ENCODE measurements around the gene PRSS53.

PRSS53 gene

DNA sequence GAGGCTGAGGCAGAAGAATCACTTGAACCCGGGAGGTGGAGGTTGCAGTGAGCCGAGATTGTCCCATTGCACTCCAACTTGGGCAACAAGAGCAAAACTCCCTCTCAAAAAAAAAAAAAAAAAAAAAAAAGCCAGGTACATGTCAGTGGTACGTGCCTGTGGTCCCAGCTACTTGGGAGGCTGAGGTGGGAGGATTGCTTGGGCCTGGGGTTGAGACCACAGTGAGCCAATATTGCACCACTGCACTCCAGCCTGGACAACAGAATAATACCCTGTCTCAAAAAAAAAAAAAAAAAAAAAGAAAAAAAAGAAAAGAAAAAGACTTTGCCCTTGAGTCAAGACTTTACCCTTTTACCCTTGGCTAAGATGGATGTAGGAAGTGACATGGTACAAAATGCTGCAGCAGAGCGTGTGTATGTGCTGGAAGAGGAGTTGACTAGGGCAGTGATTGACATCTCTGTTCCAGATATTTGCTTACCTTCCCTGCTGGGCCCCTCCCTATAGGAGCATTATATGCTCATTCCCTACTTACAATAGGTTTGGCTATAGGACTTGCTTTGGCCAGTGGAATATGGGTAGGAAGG is 44.8 kb downstream of the PRSS53 start:
- Histone ChIP-seq H3K4me1 (ENCODE audit: insufficient read depth, low read length, poor library complexity, severe bottlenecking) (no peaks in the 10 kb centered on the region), H3K9ac (ENCODE audit: low read depth, low read length, poor library complexity, severe bottlenecking) (no peak overlapping the region), H3K9me3 (ENCODE audit: insufficient read depth, low read depth, low read length) (no peaks in the 10 kb centered on the region), H3K9me2 (replicated peaks; ENCODE audit: low read depth, low read length) (no peaks in the 10 kb centered on the region), H3K79me2 (ENCODE audit: insufficient read depth, low read length) (no peaks in the 10 kb centered on the region), H3K36me3 (ENCODE audit: insufficient read depth, low read length) (no peaks in the 10 kb centered on the region), H3F3A (ENCODE audit: low read depth) (no peaks in the 10 kb centered on the region), H3K27me3 (ENCODE audit: insufficient read depth, low read length, poor library complexity, severe bottlenecking) (no peaks in the 10 kb centered on the region), H3K4me2 (ENCODE audit: low read depth, low read length, poor library complexity, severe bottlenecking) (no peak overlapping the region), H2AFZ (ENCODE audit: low read length) (no peak overlapping the region), H4K20me1 (ENCODE audit: insufficient read depth, low read length, poor library complexity, severe bottlenecking) (no peaks in the 10 kb centered on the region), H3K4me3 (ENCODE audit: low read length, poor library complexity, severe bottlenecking) (no peak overlapping the region)
- TF ChIP-seq EZH2phosphoT487 (IDR thresholded peaks at IDR 0.05; ENCODE audit: borderline replicate concordance), result no peak
- no peak for TF ChIP-seq CTCF (conservative IDR thresholded peaks at IDR 0.05; ENCODE audit: low read length)

DNA sequence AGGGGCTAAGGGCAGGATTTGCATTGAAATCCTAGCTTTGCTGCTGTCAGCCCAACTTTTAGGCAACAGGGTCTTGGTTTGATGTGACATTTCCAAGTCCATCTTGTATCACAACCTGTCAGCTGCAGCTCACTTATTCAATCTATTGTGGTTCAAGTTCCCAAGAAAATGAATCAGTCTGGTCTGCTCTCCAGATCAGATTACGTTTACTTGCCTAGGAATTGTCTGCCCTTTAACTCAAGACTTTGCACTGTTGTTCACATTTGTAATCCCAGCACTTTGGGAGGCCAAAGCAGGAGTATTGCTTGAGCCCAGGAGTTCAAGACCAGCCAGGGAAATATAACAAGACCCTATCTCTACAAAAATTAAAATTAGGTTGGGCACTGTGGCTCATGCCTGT is 45.4 kb downstream of the PRSS53 start:
- H3K9me3 ChIP-seq (ENCODE audit: insufficient read depth, low read depth, low read length), result no peaks in the 10 kb centered on the region
- no peaks in the 10 kb centered on the region for H3K4me1 ChIP-seq (ENCODE audit: insufficient read depth, low read length, poor library complexity, severe bottlenecking)
- no peaks in the 10 kb centered on the region for H3K27me3 ChIP-seq (ENCODE audit: insufficient read depth, low read length, poor library complexity, severe bottlenecking)
- no peak overlapping the region for H2AFZ ChIP-seq (ENCODE audit: low read length)
- no peaks in the 10 kb centered on the region for H3K79me2 ChIP-seq (ENCODE audit: insufficient read depth, low read length)
- H4K20me1 ChIP-seq (ENCODE audit: insufficient read depth, low read length, poor library complexity, severe bottlenecking), result no peaks in the 10 kb centered on the region
- TF ChIP-seq EZH2phosphoT487 (IDR thresholded peaks at IDR 0.05; ENCODE audit: borderline replicate concordance) (no peak), CTCF (conservative IDR thresholded peaks at IDR 0.05; ENCODE audit: low read length) (no peak)
- H3K9ac ChIP-seq (ENCODE audit: low read depth, low read length, poor library complexity, severe bottlenecking), result no peak overlapping the region
- H3K9me2 ChIP-seq (replicated peaks; ENCODE audit: low read depth, low read length), result no peaks in the 10 kb centered on the region
- no peak overlapping the region for H3K4me3 ChIP-seq (ENCODE audit: low read length, poor library complexity, severe bottlenecking)
- no peaks in the 10 kb centered on the region for H3K36me3 ChIP-seq (ENCODE audit: insufficient read depth, low read length)
- no peak overlapping the region for H3K4me2 ChIP-seq (ENCODE audit: low read depth, low read length, poor library complexity, severe bottlenecking)
- no peaks in the 10 kb centered on the region for H3F3A ChIP-seq (ENCODE audit: low read depth)

DNA sequence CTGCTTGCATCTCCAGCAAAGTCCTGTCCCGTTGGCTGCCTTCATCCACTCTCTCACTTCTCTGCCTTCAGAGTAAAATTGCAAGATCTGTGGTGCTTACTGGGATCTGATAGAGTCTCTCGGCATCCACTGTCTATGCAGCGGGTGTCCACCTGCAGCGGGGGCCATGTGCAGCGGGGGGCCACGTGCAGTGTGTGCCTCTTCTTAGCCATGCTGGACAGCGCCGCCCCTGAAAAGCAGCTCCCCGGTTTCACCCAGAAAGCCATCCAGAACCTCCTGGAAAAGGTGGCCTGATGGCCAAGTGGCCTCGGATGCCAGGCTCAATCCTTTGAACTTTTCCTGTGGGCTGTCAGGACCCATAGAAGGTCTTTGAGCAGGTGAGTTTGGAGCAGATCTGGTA is 45.9 kb downstream of the PRSS53 start:
- no peaks in the 10 kb centered on the region for H3K9me3 ChIP-seq (ENCODE audit: insufficient read depth, low read depth, low read length)
- H3K9ac ChIP-seq (ENCODE audit: low read depth, low read length, poor library complexity, severe bottlenecking), result no peak overlapping the region
- no peaks in the 10 kb centered on the region for H3K27me3 ChIP-seq (ENCODE audit: insufficient read depth, low read length, poor library complexity, severe bottlenecking)
- no peaks in the 10 kb centered on the region for H3K9me2 ChIP-seq (replicated peaks; ENCODE audit: low read depth, low read length)
- no peaks in the 10 kb centered on the region for H3K36me3 ChIP-seq (ENCODE audit: insufficient read depth, low read length)
- H3K4me3 ChIP-seq (ENCODE audit: low read length, poor library complexity, severe bottlenecking), result no peak overlapping the region
- no peak overlapping the region for H2AFZ ChIP-seq (ENCODE audit: low read length)
- no peaks in the 10 kb centered on the region for H4K20me1 ChIP-seq (ENCODE audit: insufficient read depth, low read length, poor library complexity, severe bottlenecking)
- TF ChIP-seq EZH2phosphoT487 (IDR thresholded peaks at IDR 0.05; ENCODE audit: borderline replicate concordance), result no peak
- no peak for TF ChIP-seq CTCF (conservative IDR thresholded peaks at IDR 0.05; ENCODE audit: low read length)
- H3K4me1 ChIP-seq (ENCODE audit: insufficient read depth, low read length, poor library complexity, severe bottlenecking), result no peaks in the 10 kb centered on the region
- no peaks in the 10 kb centered on the region for H3K79me2 ChIP-seq (ENCODE audit: insufficient read depth, low read length)
- no peaks in the 10 kb centered on the region for H3F3A ChIP-seq (ENCODE audit: low read depth)
- H3K4me2 ChIP-seq (ENCODE audit: low read depth, low read length, poor library complexity, severe bottlenecking), result no peak overlapping the region

Data from Loucy (cell line).